ENCODE data around the gene STARD3. TPM values are rescaled to one million over a fixed set of nuclear protein-coding genes. Genes with fewer than 3 reads are reported as not detected.

STARD3 gene
- total and polyA plus RNA-seq, 2 of the 13 experiments (the other 11 are each of a cell fraction or from before 2014, with no cell fraction given): 34.6 to 100 TPM

DNA sequence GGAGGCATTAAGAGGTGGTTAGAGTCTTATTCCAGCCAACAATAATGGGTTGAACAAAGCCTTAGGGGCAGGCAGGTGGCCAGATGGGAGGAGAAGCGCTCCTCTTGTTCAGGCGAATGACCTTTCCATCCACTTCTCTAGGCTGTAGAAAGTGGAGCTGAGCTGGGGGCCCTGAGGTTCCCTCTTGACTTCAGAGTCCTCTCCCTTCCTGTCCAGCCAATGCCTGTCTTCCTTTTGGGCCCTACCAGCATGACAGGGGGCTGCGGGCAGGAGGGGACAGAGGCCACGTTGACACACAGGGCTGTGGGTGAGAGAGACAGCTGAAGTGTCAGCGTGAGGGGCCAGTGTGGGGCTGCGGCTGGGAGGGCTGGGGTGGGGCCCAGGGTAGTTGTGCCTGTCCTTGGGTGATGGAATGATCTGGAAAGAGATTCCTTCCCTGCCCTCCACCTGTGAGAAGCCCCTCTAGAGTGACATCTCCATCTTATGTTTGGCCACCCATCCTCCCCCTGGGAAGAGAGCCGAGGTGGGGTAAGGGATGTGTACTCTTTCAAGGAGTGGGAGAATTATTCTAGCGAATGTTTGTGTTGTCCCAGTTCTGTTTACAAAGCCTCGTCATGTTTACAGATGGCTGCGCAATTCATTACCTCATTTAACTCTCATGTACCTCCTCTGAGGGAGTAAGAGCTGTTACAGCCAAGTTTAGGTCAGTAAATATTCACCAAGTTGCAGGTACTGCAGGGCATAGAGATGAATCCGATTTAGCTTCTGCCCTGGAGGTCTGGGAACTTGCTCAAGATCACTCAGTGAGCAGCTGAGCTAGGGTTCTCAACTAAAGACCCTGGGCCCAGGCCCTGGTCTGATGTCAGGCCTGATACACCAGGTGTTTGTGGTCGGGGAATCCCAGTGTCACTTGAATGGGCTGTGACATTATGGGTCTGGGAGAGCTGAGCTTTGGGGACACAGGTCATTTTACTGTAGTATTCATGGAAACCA, 66.3 kb downstream of the STARD3 start (continued):
- TF ChIP-seq, protein P1, sequence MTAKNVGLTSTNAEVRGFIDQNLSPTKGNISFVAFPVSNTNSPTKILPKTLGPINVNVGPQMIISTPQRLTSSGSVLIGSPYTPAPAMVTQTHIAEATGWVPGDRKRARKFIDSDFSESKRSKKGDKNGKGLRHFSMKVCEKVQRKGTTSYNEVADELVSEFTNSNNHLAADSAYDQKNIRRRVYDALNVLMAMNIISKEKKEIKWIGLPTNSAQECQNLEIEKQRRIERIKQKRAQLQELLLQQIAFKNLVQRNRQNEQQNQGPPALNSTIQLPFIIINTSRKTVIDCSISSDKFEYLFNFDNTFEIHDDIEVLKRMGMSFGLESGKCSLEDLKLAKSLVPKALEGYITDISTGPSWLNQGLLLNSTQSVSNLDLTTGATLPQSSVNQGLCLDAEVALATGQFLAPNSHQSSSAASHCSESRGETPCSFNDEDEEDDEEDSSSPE (CRISPR knock-in tag; IDR thresholded peaks at IDR 0.05): no peak
- TF ChIP-seq, protein P2, sequence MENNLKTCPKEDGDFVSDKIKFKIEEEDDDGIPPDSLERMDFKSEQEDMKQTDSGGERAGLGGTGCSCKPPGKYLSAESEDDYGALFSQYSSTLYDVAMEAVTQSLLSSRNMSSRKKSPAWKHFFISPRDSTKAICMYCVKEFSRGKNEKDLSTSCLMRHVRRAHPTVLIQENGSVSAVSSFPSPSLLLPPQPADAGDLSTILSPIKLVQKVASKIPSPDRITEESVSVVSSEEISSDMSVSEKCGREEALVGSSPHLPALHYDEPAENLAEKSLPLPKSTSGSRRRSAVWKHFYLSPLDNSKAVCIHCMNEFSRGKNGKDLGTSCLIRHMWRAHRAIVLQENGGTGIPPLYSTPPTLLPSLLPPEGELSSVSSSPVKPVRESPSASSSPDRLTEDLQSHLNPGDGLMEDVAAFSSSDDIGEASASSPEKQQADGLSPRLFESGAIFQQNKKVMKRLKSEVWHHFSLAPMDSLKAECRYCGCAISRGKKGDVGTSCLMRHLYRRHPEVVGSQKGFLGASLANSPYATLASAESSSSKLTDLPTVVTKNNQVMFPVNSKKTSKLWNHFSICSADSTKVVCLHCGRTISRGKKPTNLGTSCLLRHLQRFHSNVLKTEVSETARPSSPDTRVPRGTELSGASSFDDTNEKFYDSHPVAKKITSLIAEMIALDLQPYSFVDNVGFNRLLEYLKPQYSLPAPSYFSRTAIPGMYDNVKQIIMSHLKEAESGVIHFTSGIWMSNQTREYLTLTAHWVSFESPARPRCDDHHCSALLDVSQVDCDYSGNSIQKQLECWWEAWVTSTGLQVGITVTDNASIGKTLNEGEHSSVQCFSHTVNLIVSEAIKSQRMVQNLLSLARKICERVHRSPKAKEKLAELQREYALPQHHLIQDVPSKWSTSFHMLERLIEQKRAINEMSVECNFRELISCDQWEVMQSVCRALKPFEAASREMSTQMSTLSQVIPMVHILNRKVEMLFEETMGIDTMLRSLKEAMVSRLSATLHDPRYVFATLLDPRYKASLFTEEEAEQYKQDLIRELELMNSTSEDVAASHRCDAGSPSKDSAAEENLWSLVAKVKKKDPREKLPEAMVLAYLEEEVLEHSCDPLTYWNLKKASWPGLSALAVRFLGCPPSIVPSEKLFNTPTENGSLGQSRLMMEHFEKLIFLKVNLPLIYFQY (CRISPR knock-in tag; IDR thresholded peaks at IDR 0.05; ENCODE audit: borderline replicate concordance): no peak
- TF ChIP-seq ZNF12 (CRISPR knock-in tag; IDR thresholded peaks at IDR 0.05) (no peak; the same call in 1 of the 2 replicates), IRX3 (CRISPR knock-in tag; IDR thresholded peaks at IDR 0.05; ENCODE audit: borderline replicate concordance, low read depth) (0 out of 2 replicates have a peak, but pooled peaks have one; percentile 48), NKX3-1 (CRISPR knock-in tag; IDR thresholded peaks at IDR 0.05) (no peak), ZNF660 (CRISPR knock-in tag; IDR thresholded peaks at IDR 0.05; ENCODE audit: borderline replicate concordance, low read depth) (no peak), MEF2D (CRISPR knock-in tag; IDR thresholded peaks at IDR 0.05) (peak; percentile 42; the same call in 1 of the 2 replicates), ZNF747 (CRISPR knock-in tag; IDR thresholded peaks at IDR 0.05; ENCODE audit: borderline replicate concordance) (no peak), ZNF232 (CRISPR knock-in tag; IDR thresholded peaks at IDR 0.05; ENCODE audit: borderline replicate concordance) (no peak), ZNF766 (CRISPR knock-in tag; IDR thresholded peaks at IDR 0.05; ENCODE audit: borderline replicate concordance) (no peak), NFE2L1 (CRISPR knock-in tag; IDR thresholded peaks at IDR 0.05; ENCODE audit: borderline replicate concordance) (no peak)
- TF ChIP-seq, protein P3, sequence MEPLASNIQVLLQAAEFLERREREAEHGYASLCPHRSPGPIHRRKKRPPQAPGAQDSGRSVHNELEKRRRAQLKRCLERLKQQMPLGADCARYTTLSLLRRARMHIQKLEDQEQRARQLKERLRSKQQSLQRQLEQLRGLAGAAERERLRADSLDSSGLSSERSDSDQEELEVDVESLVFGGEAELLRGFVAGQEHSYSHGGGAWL (CRISPR knock-in tag; IDR thresholded peaks at IDR 0.05): no peak
- TF ChIP-seq, protein P4, sequence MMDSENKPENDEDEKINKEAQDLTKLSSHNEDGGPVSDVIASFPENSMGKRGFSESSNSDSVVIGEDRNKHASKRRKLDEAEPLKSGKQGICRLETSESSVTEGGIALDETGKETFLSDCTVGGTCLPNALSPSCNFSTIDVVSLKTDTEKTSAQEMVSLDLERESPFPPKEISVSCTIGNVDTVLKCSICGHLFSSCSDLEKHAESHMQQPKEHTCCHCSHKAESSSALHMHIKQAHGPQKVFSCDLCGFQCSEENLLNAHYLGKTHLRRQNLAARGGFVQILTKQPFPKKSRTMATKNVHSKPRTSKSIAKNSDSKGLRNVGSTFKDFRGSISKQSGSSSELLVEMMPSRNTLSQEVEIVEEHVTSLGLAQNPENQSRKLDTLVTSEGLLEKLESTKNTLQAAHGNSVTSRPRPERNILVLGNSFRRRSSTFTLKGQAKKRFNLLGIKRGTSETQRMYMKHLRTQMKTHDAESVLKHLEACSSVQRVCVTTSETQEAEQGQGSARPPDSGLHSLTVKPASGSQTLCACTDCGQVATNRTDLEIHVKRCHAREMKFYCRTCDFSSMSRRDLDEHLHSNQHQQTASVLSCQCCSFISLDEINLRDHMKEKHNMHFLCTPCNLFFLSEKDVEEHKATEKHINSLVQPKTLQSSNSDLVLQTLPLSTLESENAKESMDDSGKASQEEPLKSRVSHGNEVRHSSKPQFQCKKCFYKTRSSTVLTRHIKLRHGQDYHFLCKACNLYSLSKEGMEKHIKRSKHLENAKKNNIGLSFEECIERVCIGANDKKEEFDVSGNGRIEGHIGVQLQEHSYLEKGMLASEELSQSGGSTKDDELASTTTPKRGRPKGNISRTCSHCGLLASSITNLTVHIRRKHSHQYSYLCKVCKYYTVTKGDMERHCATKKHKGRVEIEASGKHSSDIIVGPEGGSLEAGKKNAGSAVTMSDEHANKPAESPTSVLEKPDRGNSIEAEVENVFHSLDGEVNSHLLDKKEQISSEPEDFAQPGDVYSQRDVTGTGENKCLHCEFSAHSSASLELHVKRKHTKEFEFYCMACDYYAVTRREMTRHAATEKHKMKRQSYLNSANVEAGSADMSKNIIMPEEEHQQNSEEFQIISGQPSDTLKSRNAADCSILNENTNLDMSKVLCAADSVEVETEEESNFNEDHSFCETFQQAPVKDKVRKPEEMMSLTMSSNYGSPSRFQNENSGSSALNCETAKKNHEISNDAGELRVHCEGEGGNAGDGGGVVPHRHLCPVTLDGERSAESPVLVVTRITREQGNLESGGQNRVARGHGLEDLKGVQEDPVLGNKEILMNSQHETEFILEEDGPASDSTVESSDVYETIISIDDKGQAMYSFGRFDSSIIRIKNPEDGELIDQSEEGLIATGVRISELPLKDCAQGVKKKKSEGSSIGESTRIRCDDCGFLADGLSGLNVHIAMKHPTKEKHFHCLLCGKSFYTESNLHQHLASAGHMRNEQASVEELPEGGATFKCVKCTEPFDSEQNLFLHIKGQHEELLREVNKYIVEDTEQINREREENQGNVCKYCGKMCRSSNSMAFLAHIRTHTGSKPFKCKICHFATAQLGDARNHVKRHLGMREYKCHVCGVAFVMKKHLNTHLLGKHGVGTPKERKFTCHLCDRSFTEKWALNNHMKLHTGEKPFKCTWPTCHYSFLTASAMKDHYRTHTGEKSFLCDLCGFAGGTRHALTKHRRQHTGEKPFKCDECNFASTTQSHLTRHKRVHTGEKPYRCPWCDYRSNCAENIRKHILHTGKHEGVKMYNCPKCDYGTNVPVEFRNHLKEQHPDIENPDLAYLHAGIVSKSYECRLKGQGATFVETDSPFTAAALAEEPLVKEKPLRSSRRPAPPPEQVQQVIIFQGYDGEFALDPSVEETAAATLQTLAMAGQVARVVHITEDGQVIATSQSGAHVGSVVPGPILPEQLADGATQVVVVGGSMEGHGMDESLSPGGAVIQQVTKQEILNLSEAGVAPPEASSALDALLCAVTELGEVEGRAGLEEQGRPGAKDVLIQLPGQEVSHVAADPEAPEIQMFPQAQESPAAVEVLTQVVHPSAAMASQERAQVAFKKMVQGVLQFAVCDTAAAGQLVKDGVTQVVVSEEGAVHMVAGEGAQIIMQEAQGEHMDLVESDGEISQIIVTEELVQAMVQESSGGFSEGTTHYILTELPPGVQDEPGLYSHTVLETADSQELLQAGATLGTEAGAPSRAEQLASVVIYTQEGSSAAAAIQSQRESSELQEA (CRISPR knock-in tag; IDR thresholded peaks at IDR 0.05; ENCODE audit: not compliant biosample characterization): peak; percentile 27

Data from HepG2 (cell line).